ENCODE measurements around the gene ETV4.
A peak's percentile ranks its signal among the peaks of the same experiment; 100 is the strongest.

Gene ETV4

DNA sequence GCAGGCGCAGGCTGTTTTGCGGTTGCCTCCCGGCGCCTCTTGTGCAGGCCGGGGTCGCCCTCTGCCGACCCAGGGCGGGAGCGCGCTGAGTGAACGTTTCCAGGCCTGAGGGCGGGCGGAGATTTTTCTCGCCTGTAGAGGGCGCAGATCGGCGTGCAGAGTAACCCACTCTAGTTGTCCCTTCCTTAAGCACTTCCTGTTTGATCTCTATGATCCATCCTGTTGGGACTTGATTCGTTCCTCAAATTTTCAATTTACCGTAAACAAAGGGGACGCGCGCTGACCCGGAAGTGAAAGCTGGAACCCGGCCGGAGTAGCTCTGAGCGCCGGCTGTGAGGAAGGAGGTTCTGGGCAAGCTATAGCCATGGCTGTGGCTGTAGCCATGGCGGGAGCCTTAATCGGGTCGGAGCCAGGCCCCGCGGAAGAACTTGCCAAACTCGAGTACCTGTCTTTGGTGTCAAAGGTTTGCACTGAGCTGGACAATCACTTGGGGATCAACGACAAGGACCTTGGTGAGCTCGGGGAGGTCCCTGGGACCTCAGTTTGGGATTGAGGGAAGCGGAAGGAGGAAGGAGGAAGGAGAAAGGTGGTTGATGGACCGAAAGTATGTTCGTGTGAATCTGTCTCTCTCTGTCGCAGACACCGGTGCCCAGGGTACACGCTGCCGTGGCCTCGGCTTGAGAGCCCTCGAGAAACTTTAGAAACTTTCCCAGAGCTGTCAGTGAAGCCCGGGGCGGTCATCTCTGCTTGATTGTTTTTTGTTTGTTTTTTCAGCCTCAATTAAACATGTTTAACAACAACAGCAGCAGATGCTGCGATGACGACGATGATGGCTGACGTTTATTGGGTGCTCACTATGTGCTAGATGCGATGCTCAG lies 62.2 kb downstream of the ETV4 start, which contains the start of gene DHX8:
Gene DHX8, plus strand, starts transcription at position 302 of the 878 bp plus-strand sequence. Its CDS starts 63 bp downstream, at position 365.
- peak within 1 kb of the TSS; percentile 55 for H3K4me2 ChIP-seq (ENCODE audit: low read length)
- H3K27me3 ChIP-seq (ENCODE audit: insufficient read depth, low read length) = no peaks in the 10 kb centered on the region
- no CpG with 5 or more reads among the region's 51 CpGs for WGBS (ENCODE audit: extremely low coverage, insufficient coverage, insufficient read length)
- H3K9ac ChIP-seq (ENCODE audit: low read length) = peak within 1 kb of the TSS; percentile 83
- peaks cover 7% of the 10 kb centered on the region for H3K79me1 ChIP-seq (ENCODE audit: low read length)
- peak within 1 kb of the TSS; percentile 91 for H4K8ac ChIP-seq (ENCODE audit: low read depth, low read length)
- peak within 1 kb of the TSS; percentile 6 for H2BK12ac ChIP-seq (ENCODE audit: low read length)
- peak; percentile 93 to 99 for DNase-seq
- H2BK120ac ChIP-seq (ENCODE audit: insufficient read depth, low read length, poor library complexity) = peak within 1 kb of the TSS; percentile 74
- H2BK5ac ChIP-seq (ENCODE audit: low read depth, low read length, poor library complexity) = peak within 1 kb of the TSS; percentile 42
- peaks cover 8 to 11% of the 10 kb centered on the region in 2 experiments for H3K4me1 ChIP-seq (ENCODE audit: control insufficient read depth in 1 of 2, insufficient read depth in 2 of 2, low read length in 2 of 2)
- H3K23ac ChIP-seq (ENCODE audit: low read length) = no peak within 1 kb of the TSS
- no peaks in the 10 kb centered on the region for H3K9me3 ChIP-seq (ENCODE audit: insufficient read depth, low read depth, low read length)
- H3K4me3 ChIP-seq (ENCODE audit: low read depth, low read length) = peak within 1 kb of the TSS; percentile 80
- no peaks in the 10 kb centered on the region for H3K36me3 ChIP-seq (ENCODE audit: control insufficient read depth in 1 of 2, insufficient read depth in 2 of 2, low read length in 2 of 2)
- peak within 1 kb of the TSS; percentile 82 for H2AK5ac ChIP-seq (ENCODE audit: low read length)
- H3K18ac ChIP-seq (ENCODE audit: low read length) = peak within 1 kb of the TSS; percentile 57
- peak within 1 kb of the TSS; percentile 66 for H3K4ac ChIP-seq (ENCODE audit: low read depth, low read length)
- peak within 1 kb of the TSS; percentile 90 for H4K12ac ChIP-seq (ENCODE audit: low read depth, low read length)
- peak within 1 kb of the TSS; percentile 85 for H3K14ac ChIP-seq (ENCODE audit: low read length)
- H4K91ac ChIP-seq (ENCODE audit: low read depth, low read length) = peak within 1 kb of the TSS; percentile 89
- peaks cover 12% of the 10 kb centered on the region for H3K79me2 ChIP-seq (ENCODE audit: control insufficient read depth, insufficient read depth, low read length, poor library complexity)
- peak within 1 kb of the TSS; percentile 71 for H3K27ac ChIP-seq (ENCODE audit: low read depth, low read length)
- peak within 1 kb of the TSS; percentile 83 for H2AFZ ChIP-seq (ENCODE audit: insufficient read depth, low read length, poor library complexity)

DNA sequence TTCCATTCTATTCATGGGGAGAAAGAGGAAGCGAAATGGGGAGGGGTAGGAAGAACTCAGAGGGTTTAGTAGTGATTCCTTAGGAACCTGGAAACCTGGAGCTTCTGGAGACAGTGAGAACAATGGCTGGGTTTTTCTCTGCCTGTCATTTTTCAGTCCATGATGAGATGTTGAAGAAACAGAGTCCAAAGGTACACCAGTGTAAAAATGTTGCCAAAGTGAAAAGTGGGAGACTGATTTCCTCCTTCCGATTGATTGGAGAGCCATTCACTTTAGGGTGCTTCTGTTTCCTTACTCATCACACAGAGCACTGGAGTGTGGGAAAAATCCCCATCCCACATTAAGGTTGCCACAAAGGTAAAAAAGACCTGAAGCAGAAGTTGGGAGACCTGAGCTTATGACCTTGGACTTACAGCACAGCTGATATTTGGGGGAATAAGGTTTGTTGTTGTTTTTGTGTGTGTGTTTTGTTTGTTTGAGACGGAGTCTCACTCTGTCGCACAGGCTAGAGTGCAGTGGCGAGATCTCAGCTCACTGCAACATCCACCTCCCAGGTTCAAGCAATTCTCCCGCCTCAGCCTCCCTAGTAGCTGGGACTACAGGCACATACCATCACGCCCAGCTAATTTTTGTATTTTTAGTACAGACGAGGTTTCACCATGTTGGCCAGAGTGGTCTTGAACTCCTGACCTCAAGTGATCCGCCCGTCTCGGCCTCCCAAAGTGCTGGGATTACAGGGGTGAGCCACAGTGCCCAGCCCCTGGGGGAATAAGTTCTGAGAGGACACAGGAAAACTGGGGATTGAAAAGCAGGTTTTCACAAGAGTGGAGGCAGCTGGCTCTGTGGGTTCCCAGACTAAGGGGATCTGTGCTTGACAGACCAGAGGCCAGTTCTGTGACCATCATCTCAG lies 63.8 kb downstream of the ETV4 start:
- H2BK5ac ChIP-seq (ENCODE audit: low read depth, low read length, poor library complexity) = no peak overlapping the region
- H3K23ac ChIP-seq (ENCODE audit: low read length) = no peak overlapping the region
- no peak overlapping the region for H3K9ac ChIP-seq (ENCODE audit: low read length)

DNA sequence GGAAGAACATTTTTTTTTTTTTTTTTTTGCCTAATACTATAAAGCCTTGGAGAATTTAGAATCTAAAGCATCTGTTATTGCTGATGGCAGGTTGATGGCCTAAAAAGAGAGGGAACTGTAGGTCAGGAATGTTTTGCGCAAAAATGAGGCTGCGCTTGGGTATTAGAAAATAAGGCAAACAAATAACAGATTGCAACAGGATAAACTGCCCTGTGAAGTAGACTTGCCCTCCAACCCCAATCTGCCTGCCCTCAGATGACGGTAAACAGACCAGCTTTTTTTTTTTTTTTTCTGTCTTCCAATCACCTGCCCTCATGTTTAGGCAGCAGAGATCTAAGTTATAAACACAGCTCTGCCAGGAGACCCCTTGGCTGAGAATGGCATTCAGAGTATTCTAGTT lies 66.2 kb downstream of the ETV4 start:
- H3K9me3 ChIP-seq (ENCODE audit: insufficient read depth, low read depth, low read length) = no peaks in the 10 kb centered on the region
- H2BK120ac ChIP-seq (ENCODE audit: insufficient read depth, low read length, poor library complexity) = no peak overlapping the region
- no peaks in the 10 kb centered on the region for H3K27me3 ChIP-seq (ENCODE audit: insufficient read depth, low read length)
- H4K91ac ChIP-seq (ENCODE audit: low read depth, low read length) = no peak overlapping the region
- no peaks in the 10 kb centered on the region for H3K36me3 ChIP-seq (ENCODE audit: control insufficient read depth in 1 of 2, insufficient read depth in 2 of 2, low read length in 2 of 2)
- no CpG with 5 or more reads among the region's 3 CpGs for WGBS (ENCODE audit: extremely low coverage, insufficient coverage, insufficient read length)
- H3K4ac ChIP-seq (ENCODE audit: low read depth, low read length) = no peak overlapping the region
- no peak overlapping the region for H3K18ac ChIP-seq (ENCODE audit: low read length)
- H3K23ac ChIP-seq (ENCODE audit: low read length) = no peak overlapping the region
- no peak overlapping the region for H3K14ac ChIP-seq (ENCODE audit: low read length)
- H4K12ac ChIP-seq (ENCODE audit: low read depth, low read length) = no peak overlapping the region
- H4K8ac ChIP-seq (ENCODE audit: low read depth, low read length) = no peak overlapping the region
- H2AK5ac ChIP-seq (ENCODE audit: low read length) = no peak overlapping the region
- no peak overlapping the region for H3K9ac ChIP-seq (ENCODE audit: low read length)
- DNase-seq = no peak
- H3K79me1 ChIP-seq (ENCODE audit: low read length) = peaks cover 7% of the 10 kb centered on the region
- H3K4me3 ChIP-seq (ENCODE audit: low read depth, low read length) = no peak overlapping the region
- H2BK5ac ChIP-seq (ENCODE audit: low read depth, low read length, poor library complexity) = no peak overlapping the region
- H2AFZ ChIP-seq (ENCODE audit: insufficient read depth, low read length, poor library complexity) = no peak overlapping the region
- H3K4me2 ChIP-seq (ENCODE audit: low read length) = peak overlapping the region; percentile 37
- no peak overlapping the region for H2BK12ac ChIP-seq (ENCODE audit: low read length)
- H3K27ac ChIP-seq (ENCODE audit: low read depth, low read length) = no peak overlapping the region
- peaks cover 10% of the 10 kb centered on the region for H3K79me2 ChIP-seq (ENCODE audit: control insufficient read depth, insufficient read depth, low read length, poor library complexity)
- H3K4me1 ChIP-seq (ENCODE audit: control insufficient read depth in 1 of 2, insufficient read depth in 2 of 2, low read length in 2 of 2) = peaks cover 5 to 8% of the 10 kb centered on the region in 2 experiments

More for the DNA sequence above, 63.8 kb downstream of the ETV4 start:
- Histone ChIP-seq H2BK12ac (ENCODE audit: low read length) (peak overlapping the region; percentile 79), H4K91ac (ENCODE audit: low read depth, low read length) (no peak overlapping the region), H3K9me3 (ENCODE audit: insufficient read depth, low read depth, low read length) (no peaks in the 10 kb centered on the region), H3K4ac (ENCODE audit: low read depth, low read length) (no peak overlapping the region), H4K12ac (ENCODE audit: low read depth, low read length) (no peak overlapping the region), H2AK5ac (ENCODE audit: low read length) (no peak overlapping the region), H3K36me3 (ENCODE audit: control insufficient read depth in 1 of 2, insufficient read depth in 2 of 2, low read length in 2 of 2) (no peaks in the 10 kb centered on the region), H3K27ac (ENCODE audit: low read depth, low read length) (no peak overlapping the region), H2BK120ac (ENCODE audit: insufficient read depth, low read length, poor library complexity) (no peak overlapping the region), H3K4me1 (ENCODE audit: control insufficient read depth in 1 of 2, insufficient read depth in 2 of 2, low read length in 2 of 2) (peaks cover 8 to 11% of the 10 kb centered on the region in 2 experiments), H3K79me2 (ENCODE audit: control insufficient read depth, insufficient read depth, low read length, poor library complexity) (peaks cover 12% of the 10 kb centered on the region), H3K4me3 (ENCODE audit: low read depth, low read length) (no peak overlapping the region), H2AFZ (ENCODE audit: insufficient read depth, low read length, poor library complexity) (no peak overlapping the region), H3K79me1 (ENCODE audit: low read length) (peaks cover 7% of the 10 kb centered on the region), H3K4me2 (ENCODE audit: low read length) (no peak overlapping the region), H3K14ac (ENCODE audit: low read length) (no peak overlapping the region), H4K8ac (ENCODE audit: low read depth, low read length) (no peak overlapping the region), H3K18ac (ENCODE audit: low read length) (no peak overlapping the region), H3K27me3 (ENCODE audit: insufficient read depth, low read length) (no peaks in the 10 kb centered on the region)
- no CpG with 5 or more reads among the region's 11 CpGs for WGBS (ENCODE audit: extremely low coverage, insufficient coverage, insufficient read length)
- DNase-seq = no peak
